Panc1 (cell line): ENCODE measurements around the gene HNF4A. TPM values are rescaled to one million over a fixed set of nuclear protein-coding genes. Genes with fewer than 3 reads are reported as not detected.

Experiments used
- ATAC-seq: fragments of 200-7000 bp; cut with Tn5 transposase; 2 replicates; pipeline ENCODE4 v1.9.1; 2020; ENCODE audit warnings: mild to moderate bottlenecking, moderate library complexity
- BruUV-seq: library from RNA; stranded (reverse); fragments of 400-500 nt; replicated peaks from 2 replicates; lab custom pipeline; 2021; lab: Mats Ljungman, UMichigan
- CTCF ChIA-PET: fragments of 300-600 bp; sonication (Branson Sonifier 250); formaldehyde crosslinking; loops from one replicate; lab custom pipeline; 2022; ENCODE audit warnings: antibody characterized with exemption; lab: Charles Lee
- POLR2A ChIA-PET: fragments of 300-600 bp; sonication (Branson Sonifier 250); formaldehyde crosslinking; loops from one replicate; lab custom pipeline; 2022; ENCODE audit warnings: antibody characterized with exemption; lab: Charles Lee
- DNase-seq: peaks from one replicate; pipeline ENCODE4 v3.0.0-alpha.2; 2010; ENCODE audit warnings: low read depth, low spot score
- H3K27ac ChIP-seq: 2 replicates; pipeline ENCODE4 v1.5.1; 2011; ENCODE audit warnings: mild to moderate bottlenecking, low read length, inconsistent platforms
- H3K27me3 ChIP-seq: fragments of 200-500 bp; sonication (Bioruptor generic); 2 replicates; pipeline ENCODE4 v1.6.0; 2014; ENCODE audit warnings: low read length, inconsistent platforms; ENCODE audit not compliant: control insufficient read depth, insufficient read depth
- H3K36me3 ChIP-seq: fragments of 200-500 bp; sonication (Bioruptor generic); 2 replicates; pipeline ENCODE4 v1.5.1; 2014; ENCODE audit warnings: inconsistent platforms, mild to moderate bottlenecking, low read length, moderate library complexity; ENCODE audit not compliant: control insufficient read depth, insufficient read depth
- H3K4me1 ChIP-seq: 2 replicates; pipeline ENCODE4 v1.5.1; 2011; ENCODE audit warnings: inconsistent platforms, mild to moderate bottlenecking, low read length, moderate library complexity; ENCODE audit not compliant: control insufficient read depth, insufficient read depth
- H3K4me3 ChIP-seq, 2 experiments: 2 replicates each; pipeline ENCODE4 v1.5.1; 2011 to 2012; ENCODE audit warnings: low read depth in 2 of 2, low read length in 2 of 2, mild to moderate bottlenecking in 2 of 2, inconsistent platforms in 1 of 2, moderate library complexity in 1 of 2
- H3K9me3 ChIP-seq: fragments of 200-500 bp; sonication (Bioruptor generic); 2 replicates; pipeline ENCODE4 v1.5.1; 2014; ENCODE audit warnings: low read depth, mild to moderate bottlenecking, inconsistent platforms, low read length, moderate library complexity; ENCODE audit not compliant: control insufficient read depth, insufficient read depth
- CTCF ChIP-seq: fragments of 450-650 bp; IDR thresholded peaks from 2 replicates; pipeline ENCODE4 v1.5.1; 2017; ENCODE audit warnings: mild to moderate bottlenecking
- POLR2AphosphoS5 ChIP-seq: IDR thresholded peaks from 2 replicates; pipeline ENCODE4 v1.6.1; 2012; ENCODE audit warnings: mild to moderate bottlenecking, low read depth, low read length, moderate library complexity
- REST ChIP-seq, 2 experiments: IDR thresholded peaks; 2 replicates each; pipeline ENCODE4 v1.6.1; 2011 to 2012; ENCODE audit warnings: low read depth in 2 of 2, control low read depth in 1 of 2, low read length in 1 of 2, mild to moderate bottlenecking in 1 of 2, moderate library complexity in 1 of 2; ENCODE audit not compliant: insufficient read depth in 1 of 2
- SIN3A ChIP-seq: IDR thresholded peaks from 2 replicates; pipeline ENCODE4 v1.6.1; 2012; ENCODE audit warnings: low read depth, mild to moderate bottlenecking, low read length, moderate library complexity, borderline replicate concordance; ENCODE audit not compliant: insufficient read depth
- TCF7L2 ChIP-seq: IDR thresholded peaks from 2 replicates; pipeline ENCODE4 v1.6.1; 2011; ENCODE audit warnings: mild to moderate bottlenecking, low read depth, low read length, inconsistent platforms
- in situ Hi-C: cut with HindIII; loops from 2 replicates; pipeline ENCODE4 v1.10.0; 2016; ENCODE audit warnings: low sequenced_read_pairs, low pct_unique_long_range_greater_than_20kb
- intact Hi-C: fragments of 100-400 bp; cut with micrococcal nuclease; formaldehyde crosslinking; loops from one replicate; pipeline ENCODE4 v1.10.0; 2022; ENCODE audit not compliant: unreplicated experiment
- total RNA-seq: library from RNA; stranded (reverse); gene quantifications from one replicate; pipeline ENCODE4 v1.2.1, GENCODE V29; 2021; ENCODE audit not compliant: unreplicated experiment

Gene HNF4A
- total RNA-seq, 1 experiment from 2014 or later: 0.28 TPM

DNA sequence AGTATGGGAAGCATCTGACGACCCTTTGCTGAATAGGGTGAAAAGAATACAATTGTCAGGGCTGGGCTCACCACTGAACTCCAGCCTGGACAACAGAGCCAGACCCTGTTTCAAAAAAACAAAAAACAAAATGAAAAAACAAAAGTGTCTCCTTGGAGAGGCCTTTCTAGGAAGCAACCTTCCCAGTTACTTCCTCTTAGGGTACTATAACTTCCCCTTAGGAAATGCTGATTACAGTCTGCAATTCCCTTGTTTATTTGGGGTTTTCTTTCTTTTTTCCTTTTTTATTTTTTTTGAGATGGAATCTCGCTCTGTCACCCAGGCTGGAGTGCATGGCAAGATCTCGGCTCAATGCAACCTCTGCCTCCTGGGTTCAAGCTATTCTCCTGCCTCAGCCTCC, 99.6 kb downstream of the HNF4A start:
- intact Hi-C loops (loop anchor here (5.0 kb wide), 1 partner anchor 238 kb away; no protein-coding TSS in a partner anchor), in situ Hi-C loops (no loop called here)
- Histone ChIP-seq H3K27ac (no peak overlapping the region), H3K36me3 (no peaks in the 10 kb centered on the region), H3K4me1 (no peaks in the 10 kb centered on the region), H3K4me3 (no peak overlapping the region), H3K9me3 (no peaks in the 10 kb centered on the region), H3K27me3 (no peaks in the 10 kb centered on the region)
- ATAC-seq (no peak), DNase-seq (no peak)
- no TSS peak for BruUV-seq
- ChIA-PET CTCF (no interaction called here), POLR2A (no interaction called here)
- TF ChIP-seq SIN3A: no peak
- TF ChIP-seq REST (IDR thresholded peaks at IDR 0.05; ENCODE audit: insufficient read depth in 1 of 2, low read depth in 2 of 2, low read length in 1 of 2): no peak

- no peaks in the 10 kb centered on the region for H3K4me1 ChIP-seq
- H3K36me3 ChIP-seq: no peaks in the 10 kb centered on the region
- no peaks in the 10 kb centered on the region for H3K27me3 ChIP-seq
- no peak for DNase-seq
- ChIA-PET POLR2A (no interaction called here), CTCF (no interaction called here)
- no TSS peak for BruUV-seq
- ATAC-seq: no peak
- TF ChIP-seq SIN3A (no peak), TCF7L2 (no peak), POLR2AphosphoS5 (no peak), REST (IDR thresholded peaks at IDR 0.05; ENCODE audit: insufficient read depth in 1 of 2, low read depth in 2 of 2, low read length in 1 of 2) (no peak), CTCF (no peak)
- no peak overlapping the region for H3K4me3 ChIP-seq
- in situ Hi-C loops: no loop called here
- H3K27ac ChIP-seq: no peak overlapping the region
- H3K9me3 ChIP-seq: no peaks in the 10 kb centered on the region
- intact Hi-C loops: loop anchor here (5.0 kb wide), 1 partner anchor 239 kb away; no protein-coding TSS in a partner anchor
Measured at GRCh38 chr20:44456611-44457010, 101.1 kb downstream of the HNF4A start.
